Forelimb muscle (tissue), 1 donor: ENCODE data around the gene CDK19. TPM values are rescaled to one million over a fixed set of nuclear protein-coding genes. Genes with fewer than 3 reads are reported as not detected.
"Not testable (repeated sequence)": the region's sequence is repeated elsewhere in the genome, so short reads cannot be mapped to it uniquely, and the experiment has no call there.

Experiments
- DNase-seq: peaks from one replicate; pipeline ENCODE4 v3.0.0-alpha.2; 2013; ENCODE audit warnings: low read depth
- polyA plus RNA-seq: library from polyadenylated mRNA; unstranded; fragments of 120-200 nt; gene quantifications from one replicate; pipeline ENCODE4 v1.2.1, GENCODE V29; 2013; ENCODE audit not compliant: insufficient read length

The CDK19 gene
- polyA plus RNA-seq, 1 donor = 12.7 TPM

DNA sequence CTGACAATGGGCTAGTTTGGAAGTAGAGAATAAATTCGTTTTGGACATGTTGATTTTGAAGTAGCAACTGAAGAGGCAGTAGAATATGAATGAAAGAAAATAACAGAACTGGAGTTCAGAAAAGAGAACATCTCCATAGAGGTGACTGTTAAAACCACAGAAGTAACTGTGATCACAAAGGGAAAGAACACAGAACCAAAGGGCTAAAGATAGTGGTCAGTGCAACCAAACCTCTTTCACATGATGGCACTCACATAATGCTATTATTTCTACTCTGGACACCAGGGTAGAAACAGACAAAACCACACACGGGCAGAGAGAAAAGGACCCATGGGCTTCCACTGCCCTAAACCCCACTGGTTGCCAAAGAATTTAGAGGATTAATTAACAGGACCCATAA, 58.5 kb downstream of the CDK19 start:
- DNase-seq = no peak

DNA sequence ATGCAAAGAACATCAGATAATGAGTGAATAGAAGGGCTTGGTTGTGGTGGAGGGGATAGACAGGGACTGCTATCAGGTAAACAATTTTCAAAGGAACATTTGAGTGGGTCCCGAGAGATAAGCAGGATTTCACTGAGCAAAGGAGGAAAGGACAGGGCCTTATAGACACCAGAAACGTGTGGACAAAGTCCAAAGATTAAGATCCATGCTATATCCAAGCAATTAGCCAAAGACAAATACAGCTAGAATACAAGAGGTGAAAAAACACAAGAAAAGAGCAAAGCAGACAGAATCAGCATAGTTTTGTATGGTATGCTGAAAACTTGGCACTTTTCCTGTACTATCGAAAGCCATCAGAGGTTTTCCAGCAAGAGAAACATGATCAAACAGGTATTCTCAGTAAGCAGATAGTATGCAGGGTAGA, 59.8 kb downstream of the CDK19 start:
- DNase-seq = no peak

DNA sequence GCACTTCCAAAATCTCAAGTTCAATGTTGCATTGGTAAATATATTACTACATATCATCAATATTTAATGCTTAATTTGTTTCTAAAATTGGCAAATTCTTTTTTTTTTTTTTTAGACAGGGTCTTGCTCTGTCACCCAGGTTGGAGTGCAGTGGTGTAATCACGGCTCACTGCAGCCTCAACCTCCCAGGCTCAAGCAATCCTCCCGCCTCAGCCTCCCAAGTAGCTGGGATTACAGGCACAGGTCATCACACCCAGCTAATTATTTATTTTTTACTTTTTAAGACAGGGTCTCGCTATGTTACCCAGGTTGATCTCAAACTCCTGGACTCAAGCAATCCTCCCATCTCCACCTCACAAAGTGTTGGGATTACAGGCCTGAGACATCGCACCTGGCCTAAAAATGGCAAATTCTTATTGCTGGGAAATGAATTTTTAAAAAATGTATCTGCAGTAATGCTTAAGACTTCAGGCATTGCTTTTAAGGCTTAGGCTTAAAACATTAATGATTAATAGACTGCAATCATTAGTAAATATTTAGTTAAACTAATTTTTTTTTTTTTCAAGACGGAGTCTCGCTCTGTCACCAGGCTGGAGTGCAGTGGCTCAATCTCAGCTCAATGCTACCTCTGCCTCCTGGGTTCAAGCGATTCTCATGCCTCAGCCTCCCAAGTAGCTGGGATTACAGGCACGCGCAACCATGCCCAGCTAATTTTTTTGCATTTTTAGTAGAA, 61.2 kb downstream of the CDK19 start:
- not testable (repeated sequence) for DNase-seq

DNA sequence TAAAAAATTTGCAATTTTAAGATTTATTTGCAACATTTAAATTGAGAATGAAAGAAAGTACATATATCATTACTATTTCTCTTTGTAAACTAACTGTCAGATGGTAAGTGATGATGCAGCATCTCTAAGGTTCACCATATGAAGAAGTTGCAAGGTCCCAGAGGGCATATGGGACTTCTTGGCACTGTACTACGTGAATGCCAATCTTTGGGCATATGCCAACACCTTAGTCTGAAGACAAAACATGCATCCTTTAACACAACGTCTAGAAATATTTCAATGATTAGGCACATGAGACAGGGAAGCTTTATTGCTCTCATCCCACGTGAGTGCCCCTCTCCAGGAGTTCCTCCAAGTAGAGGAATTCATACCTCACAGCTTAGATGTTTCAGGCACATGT, 66.8 kb downstream of the CDK19 start:
- DNase-seq = no peak

DNA sequence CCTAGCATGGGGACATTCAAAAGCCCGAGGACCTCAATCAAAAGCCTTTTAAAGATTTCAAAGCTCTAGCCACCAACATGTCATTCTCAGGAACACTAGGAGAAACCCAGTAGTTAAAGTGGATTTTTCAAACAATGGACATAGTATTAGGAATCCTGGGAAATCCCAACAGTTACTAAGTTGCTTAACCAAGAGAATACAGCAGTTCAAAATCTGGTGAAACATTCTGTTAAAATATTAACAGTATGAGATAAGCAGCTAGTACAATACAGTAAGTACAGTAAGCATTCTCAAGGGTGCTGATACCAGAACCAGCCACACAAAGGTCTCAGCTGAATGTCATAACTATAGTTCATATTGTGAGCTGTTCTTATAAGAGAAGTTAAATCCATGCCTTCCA, 68.6 kb downstream of the CDK19 start:
- DNase-seq = no peak

DNA sequence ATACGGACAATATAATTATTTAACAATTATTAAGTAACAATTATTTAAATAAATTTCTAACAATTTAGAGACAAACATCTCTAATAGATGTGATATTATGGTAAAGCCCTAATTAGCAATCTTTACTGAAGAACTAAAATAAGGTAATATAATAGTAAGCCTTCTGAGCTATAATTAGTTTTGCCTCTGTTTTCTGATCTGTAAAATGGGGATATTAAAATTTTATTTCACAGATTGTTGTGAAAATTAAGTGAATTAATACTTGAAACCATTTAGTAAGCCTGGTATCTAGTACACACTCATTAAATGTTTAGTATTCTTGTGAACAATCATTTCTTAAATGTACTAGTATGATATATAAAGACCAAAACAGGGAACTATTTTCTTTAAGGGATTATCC, 70.3 kb downstream of the CDK19 start:
- no peak for DNase-seq

DNA sequence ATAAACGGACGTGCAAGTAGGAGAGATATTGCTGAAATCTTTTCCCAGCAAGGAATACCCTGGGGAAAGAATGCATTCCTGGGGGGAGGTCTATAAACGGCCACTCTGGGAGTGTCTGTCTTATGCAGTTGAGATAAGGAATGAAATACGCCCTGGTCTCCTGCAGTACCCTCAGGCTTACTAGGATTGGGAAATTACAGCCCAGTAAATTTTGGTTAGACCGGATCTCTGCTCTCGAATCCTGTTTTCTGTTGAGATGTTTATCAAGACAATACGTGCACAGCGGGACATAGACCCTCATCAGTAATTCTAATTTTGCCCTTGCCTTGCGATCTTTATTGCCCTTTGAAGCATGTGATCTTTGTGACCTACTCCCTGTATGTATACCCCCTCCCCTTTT, 72.7 kb downstream of the CDK19 start:
- DNase-seq = not testable (repeated sequence)

DNA sequence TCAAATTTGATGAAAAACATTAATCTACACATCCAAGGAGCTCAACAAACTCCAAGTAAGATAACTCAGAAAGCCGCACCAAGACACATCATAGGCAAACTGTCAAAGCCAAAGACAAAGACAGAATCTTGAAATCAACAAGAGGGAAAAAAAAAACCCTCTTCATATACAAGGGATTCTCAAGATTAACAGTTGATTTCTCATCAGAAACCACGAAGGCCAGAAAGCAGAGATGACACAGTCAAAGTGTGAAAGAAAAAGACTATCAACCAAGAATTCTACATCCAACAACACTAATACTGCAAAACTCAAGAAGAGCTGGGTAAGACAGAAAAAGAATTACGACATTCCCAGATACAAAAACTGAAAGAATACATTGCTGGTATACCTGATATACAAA, 73.8 kb downstream of the CDK19 start:
- no peak for DNase-seq

DNA sequence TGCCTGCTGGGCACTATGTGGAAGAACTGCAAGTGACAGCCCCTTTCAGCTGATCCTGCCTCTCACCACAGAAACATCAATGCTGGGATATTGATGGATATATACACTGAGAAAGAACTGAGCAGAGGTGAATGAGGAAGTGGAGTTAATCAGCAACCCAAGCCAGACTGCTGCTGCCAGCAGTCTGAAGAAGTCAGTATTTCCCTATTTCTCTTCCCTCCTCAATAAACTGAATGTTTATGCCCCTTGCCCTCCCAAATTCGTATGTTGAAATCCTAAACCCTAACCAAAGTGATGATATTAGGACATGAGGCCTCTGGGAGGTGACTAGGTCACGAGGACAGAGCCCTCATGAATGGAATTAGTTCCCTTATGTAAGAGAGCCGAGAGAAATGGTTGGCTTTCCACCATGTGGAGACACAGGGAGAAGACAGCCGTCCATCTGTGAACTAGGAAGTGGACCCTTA, 76.3 kb downstream of the CDK19 start:
- peak; percentile 19 for DNase-seq

DNA sequence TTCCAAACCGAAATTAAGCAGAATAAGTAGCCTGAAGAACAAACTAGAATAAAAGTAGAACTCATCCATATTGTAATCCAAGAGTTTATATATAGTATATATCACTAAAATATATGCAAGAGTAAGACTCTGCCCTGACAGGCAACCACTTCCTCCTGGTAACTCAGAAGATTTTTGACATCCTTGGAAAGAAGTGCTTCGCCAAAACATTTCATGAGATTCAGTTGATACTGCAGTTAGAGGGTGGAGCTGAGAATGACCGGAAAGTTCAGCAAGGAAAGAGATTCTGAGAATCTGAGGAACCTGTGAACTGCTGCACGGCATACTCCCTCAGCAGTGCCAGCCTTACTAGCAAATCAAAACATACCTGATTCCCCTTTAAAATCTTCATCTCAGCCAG, 79.6 kb downstream of the CDK19 start:
- no peak for DNase-seq

DNA sequence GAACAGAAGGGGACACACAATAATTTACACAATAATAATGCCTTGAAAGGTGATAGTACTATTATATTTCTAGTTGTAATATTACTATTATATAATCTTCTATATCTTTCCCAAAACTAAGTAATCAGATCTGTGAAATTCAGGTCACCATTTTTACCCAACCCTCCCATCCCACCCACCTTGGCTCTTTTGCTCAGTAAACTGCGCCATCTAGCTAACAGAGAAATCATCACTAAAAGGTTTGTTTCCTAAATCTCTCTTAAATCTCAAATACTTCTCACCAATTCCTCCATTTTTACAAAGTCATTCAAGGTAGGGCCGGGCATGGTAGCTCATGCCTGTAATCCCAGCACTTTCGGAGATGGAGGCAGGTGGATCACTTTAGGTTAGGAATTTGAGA, 83.4 kb downstream of the CDK19 start:
- no peak for DNase-seq

DNA sequence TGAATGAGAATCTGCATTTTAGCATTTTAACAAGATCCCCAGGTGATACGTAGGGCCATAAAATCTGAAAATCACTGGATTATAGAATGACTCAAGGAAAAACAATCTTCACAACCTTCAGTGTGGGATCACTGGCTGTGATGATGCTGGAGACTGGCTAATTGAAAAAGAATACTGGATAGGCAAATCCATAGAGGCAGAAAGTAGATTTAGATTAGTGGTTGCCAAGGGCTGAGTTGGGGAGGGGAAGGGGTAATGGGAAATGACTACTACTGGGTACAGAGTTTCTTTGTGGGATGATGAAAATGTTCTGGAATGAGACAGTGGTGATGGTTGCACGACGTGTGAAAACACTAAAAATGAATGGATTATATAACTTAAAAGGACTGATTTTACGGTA, 84.1 kb downstream of the CDK19 start:
- DNase-seq = no peak

DNA sequence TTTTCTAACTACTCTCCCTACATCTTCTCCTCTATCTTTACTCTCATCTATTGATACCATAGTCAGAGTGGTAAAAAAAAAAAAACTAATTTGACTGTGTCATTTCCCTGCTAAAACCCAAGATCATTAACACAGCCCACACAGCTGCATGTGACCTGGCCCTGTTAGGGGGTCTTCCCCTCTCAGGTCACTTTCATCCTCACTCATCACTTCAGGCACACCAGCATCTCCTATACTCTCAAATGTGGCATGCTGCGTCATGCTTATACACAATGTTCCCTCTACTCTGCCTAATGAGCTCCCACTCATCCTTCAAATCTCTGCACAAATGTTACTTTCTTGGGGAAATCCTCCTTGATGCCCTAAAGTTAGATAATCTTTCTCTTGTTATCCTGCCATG, 86.8 kb downstream of the CDK19 start:
- no peak for DNase-seq

DNA sequence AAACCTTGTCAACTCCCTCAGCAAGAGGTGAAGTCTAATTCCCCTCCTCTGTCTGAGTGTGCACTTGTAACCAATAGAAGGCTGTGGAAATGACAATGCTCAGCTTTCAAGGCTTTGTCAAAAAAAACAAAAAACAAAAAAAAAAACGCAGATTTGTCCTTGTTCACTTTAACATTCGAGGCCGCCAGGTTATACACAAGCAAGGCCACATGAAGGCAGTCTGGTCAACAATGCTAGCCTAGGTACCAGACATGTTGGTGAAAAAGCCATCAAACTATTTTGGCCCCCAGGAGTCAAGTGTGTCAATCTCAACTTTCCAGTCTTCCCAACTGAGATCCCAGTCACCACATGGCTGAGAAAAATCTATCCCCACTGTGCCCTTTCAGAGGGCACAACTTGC, 92.3 kb downstream of the CDK19 start:
- no peak for DNase-seq

DNA sequence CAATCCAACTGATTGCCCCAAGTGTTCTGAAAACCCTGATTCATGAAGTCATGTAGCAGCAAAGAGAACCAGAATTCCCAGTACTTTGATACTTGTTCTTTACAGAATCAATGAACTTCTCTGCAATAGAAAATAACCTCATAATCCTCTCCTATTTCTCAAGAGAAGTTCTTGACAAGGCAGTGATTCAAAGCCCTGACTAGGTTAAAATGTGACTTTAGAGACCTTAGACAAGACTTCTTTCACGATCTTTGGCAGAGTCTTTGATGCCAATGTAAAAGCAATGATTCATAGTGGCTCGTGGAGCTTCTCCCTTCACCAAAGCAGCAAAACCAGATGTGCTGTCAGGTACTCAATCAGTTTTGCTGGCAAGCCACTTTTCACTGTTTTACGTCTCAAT, 95.2 kb downstream of the CDK19 start:
- DNase-seq = no peak

DNA sequence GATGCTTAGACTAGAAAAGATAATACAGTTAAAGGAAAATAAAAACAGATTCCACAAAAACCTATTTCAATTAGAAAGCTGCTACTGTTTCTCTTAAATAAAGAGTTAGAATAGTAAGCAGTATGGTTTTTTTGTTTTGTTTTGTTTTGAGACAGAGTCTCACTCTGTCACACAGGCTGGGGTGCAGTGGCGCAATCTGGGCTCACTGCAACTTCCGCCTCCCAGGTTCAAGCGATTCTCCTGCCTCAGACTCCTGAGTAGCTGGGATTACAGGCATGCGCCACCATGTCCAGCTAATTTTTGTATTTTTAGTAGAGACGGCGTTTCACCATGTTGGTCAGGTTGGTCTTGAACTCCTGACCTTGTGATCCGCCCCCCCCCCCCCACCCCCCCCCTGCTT, 95.7 kb downstream of the CDK19 start:
- not testable (repeated sequence) for DNase-seq

DNA sequence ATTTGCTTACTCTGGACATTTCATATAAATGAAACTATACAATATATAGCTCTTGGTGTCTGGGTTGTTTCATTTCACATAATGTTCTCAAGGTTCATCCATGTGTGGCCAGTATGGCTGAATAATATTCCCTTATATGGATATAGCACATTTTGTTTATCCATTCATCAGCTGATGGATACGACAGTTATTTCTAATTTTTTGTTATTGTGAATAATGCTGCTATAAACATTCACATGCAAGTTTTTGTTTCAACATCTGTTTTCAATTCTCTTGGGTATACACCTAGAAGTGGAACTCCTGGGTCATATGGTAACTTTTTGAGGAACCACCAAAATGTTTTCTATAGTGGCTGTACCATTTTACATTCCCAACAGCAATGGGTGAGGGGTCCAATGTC, 101.1 kb downstream of the CDK19 start:
- DNase-seq = no peak

DNA sequence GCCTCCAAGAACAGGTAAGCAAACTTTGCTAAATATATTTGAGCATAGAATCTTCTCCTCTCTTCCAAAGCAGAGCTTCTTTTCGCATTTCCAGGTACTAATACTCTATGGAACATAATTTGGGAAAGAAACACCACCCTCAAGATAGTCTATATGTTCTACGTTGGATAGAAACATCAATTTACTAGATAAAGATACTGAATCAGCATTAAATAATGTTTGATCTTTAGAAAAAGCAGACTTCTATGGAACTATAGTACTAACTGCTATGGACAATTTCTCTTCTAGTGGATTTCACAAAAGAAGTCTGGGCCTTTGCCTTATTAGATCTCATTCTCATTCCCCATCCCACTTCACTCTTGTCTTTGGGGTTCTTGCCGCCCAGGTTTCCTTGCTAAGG, 103.0 kb downstream of the CDK19 start:
- DNase-seq = no peak

DNA sequence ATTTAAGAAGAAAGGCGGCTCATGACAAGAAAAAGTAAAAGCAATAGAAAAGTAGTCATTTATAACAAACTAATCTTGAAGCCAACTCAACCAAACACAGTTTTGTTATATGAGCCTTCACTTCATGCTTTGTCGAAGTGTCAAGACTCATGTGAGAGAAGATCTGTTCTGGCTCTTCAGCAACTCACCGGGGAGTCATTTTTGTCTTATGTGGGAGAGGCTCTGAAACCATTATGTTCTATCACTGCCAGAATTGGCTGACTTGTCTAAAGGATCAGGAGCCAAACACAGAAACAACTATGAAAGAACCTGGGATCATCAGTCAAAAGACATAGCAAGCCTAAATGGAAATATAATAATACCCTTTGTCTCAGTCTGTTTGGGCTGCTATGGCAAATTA, 105.2 kb downstream of the CDK19 start:
- no peak for DNase-seq

DNA sequence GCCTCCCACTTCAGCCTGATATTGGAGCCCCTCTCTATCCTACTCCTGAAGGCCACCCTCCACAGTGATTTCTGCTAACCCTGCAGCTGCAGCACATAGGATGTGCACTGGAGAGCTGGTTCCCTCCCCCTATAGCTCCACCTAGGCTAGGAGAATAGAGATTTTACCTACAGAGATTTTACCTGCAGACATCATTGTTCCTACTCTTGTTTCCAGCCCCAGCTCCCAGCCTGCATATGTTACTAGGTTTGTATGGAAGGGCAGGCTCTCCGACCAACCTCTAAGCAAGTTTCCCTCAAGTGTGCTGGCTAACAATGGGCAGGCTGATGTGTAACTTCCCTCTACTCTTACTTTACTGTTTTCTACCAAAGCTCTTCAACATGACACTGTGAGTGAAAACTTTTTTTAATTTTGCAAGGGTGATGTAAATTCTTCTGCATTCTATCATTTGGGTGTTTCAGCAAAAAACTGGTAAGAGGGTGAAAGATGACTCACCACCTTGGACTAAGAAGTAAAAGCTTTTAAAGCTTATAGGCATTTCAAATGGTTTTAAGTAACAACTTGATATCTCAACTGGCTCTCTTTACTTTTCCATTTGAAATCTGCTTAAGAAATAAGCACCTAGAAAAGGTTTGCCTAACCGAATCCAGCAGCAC, 106.8 kb downstream of the CDK19 start:
- DNase-seq = no peak

DNA sequence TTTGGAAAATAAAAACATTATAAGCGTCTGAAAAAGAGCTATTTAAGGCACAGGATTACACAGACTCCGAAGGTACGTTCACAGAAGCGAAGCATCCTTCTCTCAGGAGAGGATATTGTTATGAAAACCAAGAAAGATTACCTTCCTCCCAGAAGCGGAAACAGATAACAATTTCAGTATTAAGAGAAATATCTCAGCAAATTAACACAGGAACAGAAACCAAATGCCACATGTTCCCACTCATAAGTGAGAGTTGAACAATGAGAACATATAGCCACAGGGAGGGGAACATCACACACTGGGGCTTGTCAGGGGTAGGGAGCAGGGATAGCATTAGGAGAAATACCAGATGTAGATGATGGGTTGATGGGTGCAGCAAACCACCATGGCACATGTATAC, 109.7 kb downstream of the CDK19 start:
- DNase-seq = no peak

DNA sequence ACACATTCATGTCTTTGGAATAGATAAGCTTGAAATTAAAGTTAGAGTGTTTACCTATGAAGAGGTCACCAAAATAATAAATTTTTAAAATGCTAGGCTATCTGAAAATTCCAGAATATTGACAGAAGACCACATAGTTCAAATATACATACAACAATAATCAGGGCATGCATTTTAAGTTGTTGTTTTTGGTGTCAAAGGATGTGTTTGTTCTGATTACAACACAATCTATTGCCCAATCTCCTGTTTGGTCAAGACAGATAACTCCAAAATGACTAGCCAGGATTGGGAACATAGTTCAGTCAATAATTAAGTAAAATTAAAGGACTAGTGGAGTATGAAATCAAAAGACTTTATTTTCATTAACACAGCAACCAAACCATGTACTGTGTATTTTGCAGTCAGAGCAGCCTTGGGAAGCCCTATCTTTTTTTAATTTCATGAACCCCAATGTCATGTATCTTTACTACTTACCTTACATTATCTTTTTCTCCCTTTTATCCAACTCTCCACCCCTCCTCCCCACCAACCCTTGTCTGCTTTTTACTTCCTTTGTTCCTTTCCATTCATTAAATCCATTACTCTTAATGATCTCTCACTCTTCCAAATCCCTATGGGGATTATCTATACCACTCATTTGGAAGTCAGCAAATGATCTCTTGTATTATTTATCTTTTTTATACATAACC, 111.2 kb downstream of the CDK19 start:
- no peak for DNase-seq
